Colonic mucosa (tissue), 4 donors: Measurements from ENCODE around the gene IFNE. TPM values are rescaled to one million over a fixed set of nuclear protein-coding genes. Genes with fewer than 3 reads are reported as not detected.

ENCODE experiments used
- DNase-seq: peaks from one replicate; pipeline ENCODE4 v3.0.0-alpha.2; 2020
- H3K27ac ChIP-seq: fragments of 200-600 bp; one replicate; pipeline ENCODE4 v1.8.0; 2021
- H3K27me3 ChIP-seq: fragments of 200-600 bp; one replicate; pipeline ENCODE4 v1.8.0; 2021
- H3K36me3 ChIP-seq: fragments of 200-600 bp; one replicate; pipeline ENCODE4 v1.8.0; 2021
- H3K4me1 ChIP-seq: fragments of 200-600 bp; one replicate; pipeline ENCODE4 v1.8.0; 2021; ENCODE audit warnings: mild to moderate bottlenecking
- H3K4me3 ChIP-seq: fragments of 200-600 bp; one replicate; pipeline ENCODE4 v1.8.0; 2021
- H3K9ac ChIP-seq, 2 donors: one replicate each; pipeline ENCODE4 v1.7.0; 2013; ENCODE audit warnings: control low read depth in 2 of 2, low read depth in 2 of 2, low read length in 2 of 2
- H3K9me3 ChIP-seq: fragments of 200-600 bp; one replicate; pipeline ENCODE4 v1.8.0; 2021
- intact Hi-C: fragments of 100-400 bp; cut with DNase I; formaldehyde crosslinking; loops from one replicate; pipeline ENCODE4 v1.14.1; 2022
- microRNA-seq: library from miRNA; unstranded; fragments of <30 nt; microRNA quantifications from one replicate; pipeline ENCODE4, GENCODE V29; 2019
- total RNA-seq, 2 donors: library from RNA; stranded (reverse); fragmentation: NEBNext Ultra II Directional in 1 of 2; extraction: Animal tissue kit (Norgen Biotek cat#: 25700) in 1 of 2; gene quantifications; one replicate each; pipeline ENCODE4 v1.2.1, GENCODE V29; 2021
- TF ChIP-seq, protein P1 (sequence below): fragments of 200-600 bp; IDR thresholded peaks from one replicate; pipeline ENCODE4 v1.8.0; 2022; ENCODE audit warnings: antibody characterized with exemption, mild to moderate bottlenecking
- donor health status: healthy.
- donor health status: DM: no; HTN: no; CAD: no.
- donor health status: DM: no; HTN: no; CAD: no.

IFNE gene
- total RNA-seq, 2 donors from 2014 or later, result not detected

- Histone ChIP-seq H3K27ac (no peak overlapping the region), H3K36me3 (no peaks in the 10 kb centered on the region), H3K4me3 (no peak overlapping the region), H3K4me1 (no peaks in the 10 kb centered on the region), H3K9ac (no peak overlapping the region), H3K9me3 (no peaks in the 10 kb centered on the region), H3K27me3 (no peaks in the 10 kb centered on the region)
- intact Hi-C loops, result no loop called here
- DNase-seq, result peak; percentile 57
- TF ChIP-seq, protein P1, sequence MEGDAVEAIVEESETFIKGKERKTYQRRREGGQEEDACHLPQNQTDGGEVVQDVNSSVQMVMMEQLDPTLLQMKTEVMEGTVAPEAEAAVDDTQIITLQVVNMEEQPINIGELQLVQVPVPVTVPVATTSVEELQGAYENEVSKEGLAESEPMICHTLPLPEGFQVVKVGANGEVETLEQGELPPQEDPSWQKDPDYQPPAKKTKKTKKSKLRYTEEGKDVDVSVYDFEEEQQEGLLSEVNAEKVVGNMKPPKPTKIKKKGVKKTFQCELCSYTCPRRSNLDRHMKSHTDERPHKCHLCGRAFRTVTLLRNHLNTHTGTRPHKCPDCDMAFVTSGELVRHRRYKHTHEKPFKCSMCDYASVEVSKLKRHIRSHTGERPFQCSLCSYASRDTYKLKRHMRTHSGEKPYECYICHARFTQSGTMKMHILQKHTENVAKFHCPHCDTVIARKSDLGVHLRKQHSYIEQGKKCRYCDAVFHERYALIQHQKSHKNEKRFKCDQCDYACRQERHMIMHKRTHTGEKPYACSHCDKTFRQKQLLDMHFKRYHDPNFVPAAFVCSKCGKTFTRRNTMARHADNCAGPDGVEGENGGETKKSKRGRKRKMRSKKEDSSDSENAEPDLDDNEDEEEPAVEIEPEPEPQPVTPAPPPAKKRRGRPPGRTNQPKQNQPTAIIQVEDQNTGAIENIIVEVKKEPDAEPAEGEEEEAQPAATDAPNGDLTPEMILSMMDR, result peak; percentile 30
Measured at GRCh38 chr9:21434202-21435014, 47.7 kb downstream of the IFNE start.

DNA sequence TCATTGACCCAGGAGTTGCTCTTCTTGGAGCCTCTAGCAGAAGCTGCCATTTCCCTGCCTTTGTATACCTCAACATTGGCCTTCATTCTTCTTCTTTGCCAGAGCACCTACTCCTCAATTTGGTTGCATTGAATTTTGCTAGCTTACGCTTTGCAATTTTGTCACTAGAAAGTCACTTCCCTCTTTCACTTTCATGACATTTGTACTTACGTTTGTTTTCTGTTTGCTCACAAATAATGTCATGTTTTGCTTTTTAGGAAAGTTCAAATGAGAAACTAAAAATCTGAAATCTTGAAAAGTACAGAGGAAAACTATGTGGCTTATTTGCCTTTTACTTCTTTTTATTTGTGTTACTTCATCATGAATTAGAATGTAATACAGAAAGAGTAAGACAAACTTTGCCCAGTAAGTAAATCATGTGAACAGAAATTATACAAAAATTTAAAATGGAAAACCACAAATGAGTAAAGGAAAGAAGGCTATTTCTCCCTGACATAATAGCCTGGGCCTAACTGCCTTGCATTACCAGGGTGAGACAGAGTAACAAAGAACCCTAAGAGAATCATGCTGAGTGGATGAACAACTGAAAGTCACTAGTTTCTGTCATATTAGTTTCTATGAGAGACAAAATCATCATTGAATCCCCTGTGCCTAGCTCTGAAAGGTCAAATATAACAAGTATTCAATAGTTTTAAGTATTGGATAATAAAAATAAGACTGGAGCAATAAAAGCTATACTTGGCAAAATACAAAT is 49.3 kb downstream of the IFNE start:
- H3K4me3 ChIP-seq, result no peak overlapping the region
- DNase-seq, result no peak
- H3K9me3 ChIP-seq, result no peaks in the 10 kb centered on the region
- H3K27ac ChIP-seq, result no peak overlapping the region
- no peaks in the 10 kb centered on the region for H3K36me3 ChIP-seq
- TF ChIP-seq, protein P1, result no peak
- no peak overlapping the region for H3K9ac ChIP-seq
- H3K27me3 ChIP-seq, result no peaks in the 10 kb centered on the region
- intact Hi-C loops, result no loop called here
- H3K4me1 ChIP-seq, result no peaks in the 10 kb centered on the region

Small RNA genes within 50 kb of the gene (microRNA-seq; reads per million reads assigned to microRNA genes)
- 55.2 reads per million, percentile 45 among the genes with 10 or more reads in this experiment for gene MIR31

Other genes with a start within 250 kb of the IFNE start
- not detected for gene IFNA14, start 242.3 kb downstream of the IFNE start, total RNA-seq
- not detected for gene IFNA5, start 177.0 kb downstream of the IFNE start, total RNA-seq
- gene KLHL9, start 146.9 kb downstream of the IFNE start, total RNA-seq, result 10 to 100 TPM; 20.4 to 23.9 TPM
- gene IFNA6, start 131.4 kb downstream of the IFNE start, total RNA-seq, result not detected
- not detected for gene IFNA13, start 114.3 kb downstream of the IFNE start, total RNA-seq
- gene IFNA2, start 96.9 kb downstream of the IFNE start, total RNA-seq, result not detected
- gene IFNA8, start 73.2 kb downstream of the IFNE start, total RNA-seq, result not detected
- not detected for gene IFNA1, start 41.9 kb downstream of the IFNE start, total RNA-seq